Fibroblast of skin of abdomen (primary cell): ENCODE measurements around the gene ADAMTS2.
"Not testable (repeated sequence)": the region's sequence is repeated elsewhere in the genome, so short reads cannot be mapped to it uniquely, and the experiment has no call there.

ENCODE experiments used
- DNase-seq: peaks from one replicate; pipeline ENCODE4 v3.0.0-alpha.2; 2013

ADAMTS2 gene

DNA sequence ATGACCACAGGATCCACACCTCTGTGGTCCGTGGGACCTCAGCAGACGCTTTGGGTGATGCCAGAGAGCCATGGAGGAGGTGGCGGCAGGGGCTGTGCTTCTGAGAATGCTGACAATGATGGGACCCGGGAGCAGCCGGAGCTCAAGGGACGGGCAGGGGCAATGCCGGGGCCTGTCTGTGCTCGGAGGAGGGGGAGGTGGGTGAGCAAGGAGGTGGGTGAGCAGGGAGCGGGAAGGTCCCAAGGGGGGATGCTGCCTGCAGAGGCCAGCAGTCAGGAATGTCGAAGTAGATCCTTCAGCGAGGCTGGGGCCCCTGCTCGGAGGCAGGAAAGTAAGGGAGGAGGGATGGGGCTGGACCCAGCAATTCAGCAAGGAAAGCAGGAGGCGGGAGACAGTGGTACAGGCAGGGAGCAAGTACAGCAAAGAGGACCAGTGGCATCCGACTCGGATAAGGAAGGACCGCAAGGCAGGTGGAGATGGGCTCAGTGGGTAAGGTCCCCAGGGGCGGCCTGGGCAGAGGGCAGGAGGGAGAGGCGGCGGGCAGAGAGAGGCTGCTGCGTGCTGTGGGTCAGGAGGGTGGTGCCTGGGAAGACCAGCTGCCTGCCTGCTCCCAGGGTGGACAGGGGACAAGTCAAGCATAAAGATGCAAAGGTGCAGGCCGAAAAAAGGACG is 49.0 kb downstream of the ADAMTS2 start:
- no peak for DNase-seq

DNA sequence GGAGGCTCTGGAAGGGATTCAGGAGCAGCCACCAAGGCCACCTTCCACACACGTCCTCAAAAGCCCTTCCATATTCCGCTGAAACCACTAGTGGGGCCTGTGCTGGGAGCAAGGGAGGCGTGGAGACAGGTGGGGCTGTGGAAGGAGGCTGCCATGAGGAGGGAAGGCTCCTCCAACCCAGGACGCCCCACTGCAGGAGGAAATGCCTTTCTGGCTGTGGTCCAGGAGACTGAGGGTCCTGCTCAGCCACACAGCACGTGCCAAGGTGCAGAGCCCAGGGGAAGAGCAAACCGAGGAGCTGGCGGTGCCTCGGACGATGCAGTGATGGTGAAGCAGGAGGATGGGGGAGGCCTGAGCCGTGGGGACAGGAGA is 49.5 kb downstream of the ADAMTS2 start:
- no peak for DNase-seq

DNA sequence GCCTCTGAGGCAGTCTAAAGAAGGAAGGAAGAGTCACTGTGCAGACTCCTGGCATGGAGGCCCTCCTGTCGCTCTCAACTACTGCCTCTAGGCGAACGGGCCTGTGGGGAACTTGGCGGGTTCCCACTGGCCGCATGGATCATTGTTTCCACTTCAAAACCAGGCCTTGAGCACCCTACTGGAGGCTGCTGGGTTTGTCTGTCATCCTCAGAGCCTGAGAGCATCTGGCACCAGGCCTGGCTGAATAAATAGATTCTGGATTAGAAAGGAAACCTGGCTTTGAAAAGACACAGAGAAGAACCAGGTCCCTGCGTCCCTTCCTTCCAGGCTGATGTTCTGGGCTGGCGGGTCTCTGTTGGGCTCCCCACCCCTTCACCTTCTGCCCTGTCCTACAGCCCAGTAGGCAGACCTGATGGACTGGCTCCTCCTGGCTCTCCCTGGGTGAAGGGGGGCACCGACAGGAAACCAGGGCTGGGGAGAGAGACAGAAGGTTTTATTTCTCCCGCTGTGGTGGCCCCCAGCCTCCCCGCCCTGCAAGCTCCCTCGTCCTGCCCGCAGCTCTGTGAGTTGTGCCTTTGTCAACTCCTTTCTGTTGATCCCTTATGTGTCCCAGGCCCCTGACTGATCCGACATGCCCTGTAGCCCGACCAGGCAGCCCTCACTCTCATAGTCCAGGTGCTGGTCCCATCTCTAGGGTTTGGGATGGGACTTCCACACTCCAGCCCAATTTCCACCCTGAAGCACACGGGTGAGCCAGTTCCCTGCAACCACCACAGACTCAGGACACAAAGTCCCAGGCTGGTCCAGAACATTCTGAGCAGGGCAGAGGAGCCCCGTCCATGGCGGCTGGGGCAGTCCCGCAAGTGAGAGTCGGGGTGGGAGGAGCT is 50.1 kb downstream of the ADAMTS2 start:
- no peak for DNase-seq

DNA sequence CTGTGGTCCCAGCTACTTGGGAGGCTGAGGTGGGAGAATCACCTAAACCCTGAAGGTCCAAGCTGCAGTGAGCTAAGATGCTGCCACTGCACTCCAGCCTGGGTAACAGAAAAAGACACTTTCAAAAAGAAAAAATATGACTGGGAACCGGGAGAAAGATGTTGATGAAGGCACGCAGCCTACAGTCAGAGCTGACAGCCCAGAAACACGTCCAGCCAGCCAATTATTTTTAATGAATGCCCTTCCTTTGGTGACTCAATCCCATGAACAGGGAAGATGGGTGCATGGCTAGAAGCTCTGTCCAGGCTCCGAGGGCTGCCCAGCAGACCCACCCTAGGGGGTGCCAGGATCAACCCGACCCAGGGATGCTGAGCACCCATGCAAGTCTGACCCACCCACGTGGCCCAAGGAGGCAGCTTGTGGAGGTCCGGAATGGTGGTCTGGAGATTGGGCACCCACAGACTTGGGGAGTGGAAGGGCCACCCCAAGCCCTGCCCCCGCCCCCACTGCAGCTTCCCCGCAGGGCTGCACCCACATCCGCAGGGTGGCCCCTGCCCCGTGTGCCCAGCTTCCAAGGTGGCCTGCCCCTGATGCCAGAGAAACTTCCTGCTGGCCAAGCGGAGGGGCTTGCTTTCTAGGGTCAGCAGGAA is 51.0 kb downstream of the ADAMTS2 start:
- no peak for DNase-seq

DNA sequence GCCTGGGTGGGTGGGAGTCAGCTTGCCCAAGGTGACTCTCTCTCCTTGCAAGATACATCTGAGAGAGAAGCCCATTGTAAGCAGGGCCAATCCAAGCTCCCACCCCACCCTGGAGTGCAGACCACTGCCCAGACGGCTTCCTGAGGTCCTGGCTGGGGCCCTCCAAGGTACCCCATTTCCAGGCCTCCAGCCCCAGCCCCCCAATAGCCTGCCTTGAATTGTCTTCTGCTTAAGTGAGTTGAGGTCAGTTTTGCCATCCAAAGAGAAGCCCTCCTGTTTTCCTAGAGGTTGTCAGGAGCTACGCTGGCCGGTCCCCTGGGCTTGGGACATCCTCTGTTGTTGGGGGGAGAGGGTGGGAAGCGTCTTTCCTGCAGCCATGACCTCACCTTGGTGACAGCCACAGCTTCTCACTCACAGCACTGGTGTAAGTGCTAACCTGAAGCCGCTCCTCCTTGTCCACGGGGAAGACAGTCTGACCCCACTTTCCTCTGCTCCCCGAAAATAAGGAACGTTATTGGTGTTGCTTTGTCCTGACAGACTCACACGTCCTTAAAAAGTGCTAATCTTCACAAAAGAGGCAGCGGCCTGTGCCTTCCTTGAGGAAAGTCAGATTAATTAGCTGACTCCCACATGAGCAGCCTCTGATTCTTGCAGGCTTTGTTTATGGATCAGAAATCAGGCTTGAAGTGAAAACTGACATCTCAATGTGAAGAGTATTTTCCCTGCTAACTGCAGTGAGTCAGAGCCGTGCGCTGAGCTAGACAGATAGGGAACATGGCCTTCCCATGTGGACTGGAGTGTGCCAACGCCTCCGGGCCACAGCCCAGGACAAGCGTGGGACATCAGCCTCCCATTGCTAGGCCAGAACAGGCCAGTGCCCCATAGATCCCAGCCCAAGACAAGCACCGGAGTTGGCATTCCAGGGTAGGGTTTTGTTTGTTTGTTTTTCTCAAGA is 52.3 kb downstream of the ADAMTS2 start:
- DNase-seq = no peak

DNA sequence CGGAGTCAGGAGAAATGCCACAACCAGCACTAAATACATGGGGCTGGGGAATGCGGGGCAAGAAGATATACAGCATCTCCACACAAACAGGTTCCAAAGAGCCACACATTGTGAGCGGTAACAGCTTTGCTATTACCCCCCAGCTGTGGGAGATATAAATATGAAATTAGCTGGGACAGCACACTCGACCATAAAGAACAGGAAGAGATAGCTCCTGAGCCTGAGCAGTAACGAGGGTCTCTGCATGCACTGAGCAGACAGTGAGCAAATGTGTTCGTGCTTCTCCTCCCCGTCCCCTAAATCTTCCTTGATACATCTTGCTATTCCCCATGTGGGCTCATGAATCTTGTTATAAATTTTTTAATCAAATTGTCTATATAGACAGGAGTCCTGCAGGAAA is 53.1 kb downstream of the ADAMTS2 start:
- DNase-seq = no peak

DNA sequence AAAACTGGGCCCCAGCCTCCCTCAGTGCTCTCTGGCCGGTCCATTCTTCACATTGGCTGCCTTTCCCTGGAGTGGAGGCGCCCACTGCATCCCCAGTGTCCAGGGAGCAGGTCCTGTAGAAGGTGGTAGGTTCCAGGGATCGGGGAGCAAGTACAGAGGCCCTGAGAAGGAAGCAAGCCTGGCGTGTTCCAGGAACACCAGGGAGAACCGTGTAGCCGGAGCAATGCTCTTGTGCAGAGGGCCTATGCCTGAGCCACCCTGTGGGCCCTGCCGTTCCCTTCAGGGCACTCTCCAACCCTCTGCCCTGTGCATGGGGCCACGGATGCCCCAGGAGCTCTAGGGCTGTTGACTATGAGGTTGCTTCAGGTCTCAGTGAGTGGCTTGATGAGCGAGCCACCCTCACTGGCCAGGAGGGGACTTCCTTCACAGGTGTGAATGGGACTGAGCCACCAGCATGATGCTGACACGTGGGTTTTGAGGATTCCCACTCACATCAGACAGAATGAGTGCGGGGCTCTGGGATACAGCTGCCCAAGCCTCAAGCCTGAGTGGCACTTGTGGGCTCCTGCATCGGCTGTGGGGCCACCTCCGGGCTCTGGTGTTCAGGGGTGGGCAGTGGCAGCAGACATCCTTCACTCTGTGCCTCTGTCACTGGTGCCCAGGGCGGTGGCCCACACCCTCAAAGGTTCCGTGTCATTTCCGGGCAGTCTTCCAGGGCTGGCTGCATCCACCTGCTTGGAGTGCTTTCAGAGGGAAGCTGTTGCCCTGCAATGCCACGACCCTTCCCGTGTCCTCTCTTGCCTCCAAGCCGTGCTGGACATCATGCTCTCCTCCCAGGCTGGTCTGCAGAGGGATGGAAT is 54.4 kb downstream of the ADAMTS2 start:
- DNase-seq = no peak

DNA sequence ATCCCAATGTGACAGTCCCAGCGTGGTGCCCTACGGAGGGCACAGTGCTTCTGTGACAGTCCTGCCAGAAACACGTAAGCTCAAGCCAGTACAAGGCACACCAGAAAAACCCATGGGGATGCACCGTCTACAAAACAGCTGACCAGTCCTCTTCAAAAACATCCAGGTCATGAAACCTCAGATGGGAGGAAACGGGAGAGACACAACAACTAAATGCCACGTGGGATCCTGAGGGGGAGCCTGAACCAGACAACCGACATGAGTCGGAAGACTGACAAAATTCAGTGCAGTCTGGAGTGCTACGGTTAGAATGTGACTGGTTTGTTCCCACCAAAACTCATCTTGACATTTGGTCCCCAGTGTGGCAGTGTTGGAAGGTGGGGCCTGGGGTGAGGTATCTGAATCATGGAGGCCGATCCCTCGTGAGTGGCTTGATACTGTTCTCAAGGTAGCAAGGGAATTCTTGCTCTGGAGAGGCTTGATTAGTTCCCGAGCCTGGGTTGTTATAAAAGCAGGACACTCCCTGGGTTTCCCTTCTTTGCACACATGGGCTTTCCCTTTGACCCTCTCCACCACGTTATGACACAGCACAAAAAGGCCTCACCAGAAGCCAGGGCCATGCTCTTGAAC is 55.4 kb downstream of the ADAMTS2 start:
- no peak for DNase-seq

DNA sequence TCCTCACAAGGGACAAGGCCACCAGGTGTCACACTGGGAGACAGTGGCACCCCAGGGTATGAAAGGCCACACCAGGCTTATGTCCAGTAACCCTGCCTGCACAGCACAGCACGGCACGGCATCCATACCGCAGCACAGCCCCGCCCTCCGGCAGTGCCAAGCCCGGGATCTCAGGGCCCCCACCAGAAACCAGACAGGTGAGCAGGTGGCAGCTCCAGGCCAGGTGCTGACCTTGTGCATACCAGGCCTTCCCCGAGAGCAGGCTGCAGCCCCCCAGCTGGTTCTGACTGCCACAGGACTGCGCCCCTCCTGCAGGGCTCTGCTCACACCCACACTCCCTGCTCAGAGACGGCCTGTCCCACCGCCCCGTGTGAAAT is 56.5 kb downstream of the ADAMTS2 start:
- DNase-seq = no peak

DNA sequence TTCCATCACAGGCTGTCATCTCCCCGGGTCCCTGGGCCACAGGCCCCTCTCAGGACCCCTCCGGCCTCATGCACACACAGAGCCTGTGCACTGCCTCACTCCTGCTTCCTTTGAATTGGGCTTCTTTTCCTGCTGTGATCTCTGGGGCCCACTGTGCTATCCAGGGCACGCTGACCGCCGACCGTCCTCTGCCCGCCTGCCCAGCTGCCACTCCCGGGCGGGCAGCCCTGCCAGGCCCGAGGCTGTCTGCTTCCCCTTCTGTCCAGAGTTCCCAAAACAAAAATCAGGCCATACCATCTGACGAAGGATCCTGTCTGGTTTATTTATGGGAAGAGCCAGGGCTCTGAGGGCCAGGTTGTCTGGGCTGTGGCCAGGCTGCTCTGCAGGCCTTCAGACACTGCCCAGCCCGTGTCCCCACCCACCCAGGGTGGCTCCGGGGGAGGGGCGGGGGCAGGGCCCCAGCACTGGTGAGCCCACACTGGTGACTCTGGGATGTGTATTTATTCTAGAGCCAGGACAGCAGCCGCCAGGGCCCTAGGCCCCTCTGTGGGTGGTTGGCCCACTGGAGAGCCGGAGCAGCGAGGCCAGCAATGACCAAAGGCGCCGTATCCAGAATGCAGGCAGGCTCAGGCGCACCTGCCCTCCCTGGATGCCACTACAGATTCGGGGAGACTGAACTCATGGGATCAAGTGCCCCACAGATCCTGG is 57.0 kb downstream of the ADAMTS2 start:
- no peak for DNase-seq

DNA sequence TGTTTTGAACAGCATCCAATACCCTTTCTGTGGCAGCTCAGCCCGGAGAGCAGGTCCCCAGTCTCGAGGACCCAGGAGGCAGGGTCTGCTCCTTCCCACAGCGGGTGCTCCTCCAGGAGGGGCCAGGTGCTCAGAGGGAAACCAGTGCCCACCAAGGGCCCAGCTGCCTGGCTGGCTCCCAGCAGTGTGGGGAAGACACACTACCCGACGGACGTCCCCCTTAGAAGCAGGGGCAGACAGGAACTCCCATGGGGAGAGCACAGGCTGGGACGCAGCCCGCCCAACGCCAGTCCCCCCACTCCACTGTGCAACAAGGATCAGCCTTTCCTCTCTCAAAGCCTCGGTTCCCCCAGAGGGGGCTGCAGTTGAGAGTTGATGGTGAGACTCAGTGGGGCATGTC is 57.6 kb downstream of the ADAMTS2 start:
- DNase-seq = no peak

DNA sequence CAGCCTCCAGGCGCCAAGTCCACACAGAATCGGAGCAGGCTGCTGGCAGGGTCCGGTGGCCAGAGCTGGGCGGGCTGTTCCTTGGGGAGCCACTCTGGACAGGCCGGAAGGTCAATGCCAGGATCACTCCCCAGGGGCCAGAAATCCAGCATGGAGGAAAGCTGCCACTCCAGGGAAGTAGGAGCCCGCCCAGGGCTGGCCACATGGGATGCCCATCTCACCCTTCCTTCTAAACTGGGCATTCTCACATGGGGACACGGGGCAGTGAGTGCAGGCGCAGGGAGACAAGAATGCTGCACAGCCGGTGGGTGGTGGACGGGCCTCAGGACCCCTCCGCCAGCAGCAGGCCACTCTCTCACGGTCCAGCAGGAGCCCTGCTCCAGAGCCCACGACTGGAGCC is 58.2 kb downstream of the ADAMTS2 start:
- DNase-seq = no peak

DNA sequence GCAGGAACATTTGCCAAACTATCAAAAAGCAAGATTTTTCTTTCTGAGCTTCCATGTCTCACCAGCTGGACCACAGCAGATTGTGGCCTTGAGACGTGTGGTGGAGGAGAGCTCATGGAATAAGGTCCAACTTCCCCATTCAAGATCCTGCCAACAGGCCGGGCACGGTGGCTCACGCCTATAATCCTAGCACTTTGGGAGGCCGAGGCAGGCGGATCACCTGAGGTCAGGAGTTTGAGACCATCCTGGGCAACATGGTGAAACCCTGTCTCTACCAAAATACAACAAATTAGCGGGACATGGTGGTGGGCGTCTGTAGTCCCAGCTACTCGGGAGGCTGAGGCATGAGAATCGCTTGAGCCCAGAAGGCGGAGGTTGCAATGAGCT is 59.5 kb downstream of the ADAMTS2 start:
- not testable (repeated sequence) for DNase-seq

DNA sequence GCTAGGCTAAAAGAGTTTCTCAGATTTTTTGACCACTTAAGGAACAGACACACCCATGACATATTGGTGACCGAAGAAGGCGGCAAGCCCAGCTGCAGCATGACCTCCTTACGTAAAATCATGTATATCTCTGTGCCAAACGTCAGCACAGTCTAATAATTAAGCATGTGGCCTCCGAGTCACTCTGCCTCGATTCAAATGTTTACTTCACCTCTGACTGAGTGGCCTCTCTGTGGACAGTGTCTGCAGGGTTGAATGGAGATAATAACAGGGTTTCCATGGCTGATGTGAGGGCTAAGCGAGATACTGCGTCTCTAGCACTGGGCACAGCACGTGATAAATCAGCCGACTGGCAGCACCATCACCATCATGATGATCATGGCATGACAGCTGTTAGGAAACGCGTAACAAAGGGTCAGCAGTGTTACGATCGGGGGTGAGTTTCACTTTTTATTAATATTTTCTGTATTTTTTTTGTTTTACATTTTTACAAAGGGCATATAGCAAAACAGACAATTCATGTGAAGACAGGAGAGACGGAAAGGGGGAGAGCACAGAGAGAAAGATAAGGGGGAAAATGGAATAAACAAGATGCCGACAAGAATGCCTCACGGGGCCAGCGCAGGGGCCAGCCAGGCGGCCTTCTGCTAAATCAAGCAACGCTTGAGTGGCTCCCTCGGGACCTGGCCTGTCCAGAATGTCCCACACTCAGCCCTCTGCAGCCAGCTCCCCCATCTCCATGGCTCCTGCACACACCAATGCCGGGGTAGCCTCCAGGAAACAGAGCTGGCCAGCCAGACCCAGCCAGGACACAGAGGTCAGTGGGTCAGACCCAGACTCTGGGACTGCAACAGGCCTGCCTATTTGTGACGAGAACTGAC is 60.3 kb downstream of the ADAMTS2 start:
- no peak for DNase-seq

DNA sequence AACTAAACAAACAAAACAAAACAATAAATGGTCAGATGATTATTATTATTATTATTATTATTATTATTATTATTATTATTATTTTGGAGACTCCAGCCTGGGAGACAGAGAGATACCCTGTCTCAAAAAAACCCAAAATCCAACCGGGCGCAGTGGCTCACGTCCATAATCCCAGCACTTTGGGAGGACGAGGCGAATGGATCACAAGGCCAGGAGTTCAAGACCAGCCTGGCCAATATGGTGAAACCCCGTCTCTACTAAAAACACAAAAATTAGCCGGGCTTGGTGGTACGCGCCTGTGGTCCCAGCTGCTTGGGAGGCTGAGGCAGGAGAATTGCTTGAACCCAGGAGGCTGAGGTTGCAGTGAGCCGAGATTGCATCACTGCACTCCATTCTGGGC is 61.4 kb downstream of the ADAMTS2 start:
- DNase-seq = not testable (repeated sequence)

DNA sequence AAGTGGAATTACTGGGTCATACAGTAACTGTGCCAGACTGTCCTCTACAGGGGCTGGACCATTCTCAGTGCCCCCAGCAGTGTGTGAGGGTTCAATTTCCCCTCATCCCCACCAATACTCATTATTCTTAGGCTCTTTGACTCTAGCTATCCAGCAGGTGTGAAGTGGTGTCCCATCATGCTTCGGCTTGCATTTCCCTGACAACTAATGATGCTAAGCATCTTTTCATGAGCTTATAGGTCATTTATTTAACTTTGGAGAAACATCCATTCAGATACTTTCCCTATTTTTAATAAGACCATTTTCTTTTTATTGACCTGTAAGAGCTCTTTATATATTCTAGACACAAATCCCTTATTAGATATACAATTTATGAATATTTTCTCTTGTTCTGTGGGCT is 63.6 kb downstream of the ADAMTS2 start:
- no peak for DNase-seq

DNA sequence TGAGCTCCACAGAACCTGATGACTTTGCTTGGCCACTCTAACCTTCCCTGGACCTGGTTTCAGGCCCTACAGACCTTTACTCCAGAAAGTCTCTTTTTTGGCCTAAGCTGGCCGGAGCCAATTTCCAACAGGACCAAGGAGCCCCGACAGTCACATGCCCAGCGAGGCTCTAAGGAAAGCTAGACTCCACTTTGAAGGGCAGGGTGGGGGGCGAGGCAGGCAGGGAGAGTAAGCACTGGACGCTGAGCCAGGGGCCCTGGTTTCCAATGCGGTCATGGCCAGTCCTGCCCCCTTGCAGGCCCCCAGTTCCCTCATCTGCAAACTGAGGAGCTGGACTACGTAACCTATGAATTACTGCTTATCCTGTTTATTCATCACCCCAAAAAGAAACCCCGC is 65.2 kb downstream of the ADAMTS2 start:
- DNase-seq = no peak

DNA sequence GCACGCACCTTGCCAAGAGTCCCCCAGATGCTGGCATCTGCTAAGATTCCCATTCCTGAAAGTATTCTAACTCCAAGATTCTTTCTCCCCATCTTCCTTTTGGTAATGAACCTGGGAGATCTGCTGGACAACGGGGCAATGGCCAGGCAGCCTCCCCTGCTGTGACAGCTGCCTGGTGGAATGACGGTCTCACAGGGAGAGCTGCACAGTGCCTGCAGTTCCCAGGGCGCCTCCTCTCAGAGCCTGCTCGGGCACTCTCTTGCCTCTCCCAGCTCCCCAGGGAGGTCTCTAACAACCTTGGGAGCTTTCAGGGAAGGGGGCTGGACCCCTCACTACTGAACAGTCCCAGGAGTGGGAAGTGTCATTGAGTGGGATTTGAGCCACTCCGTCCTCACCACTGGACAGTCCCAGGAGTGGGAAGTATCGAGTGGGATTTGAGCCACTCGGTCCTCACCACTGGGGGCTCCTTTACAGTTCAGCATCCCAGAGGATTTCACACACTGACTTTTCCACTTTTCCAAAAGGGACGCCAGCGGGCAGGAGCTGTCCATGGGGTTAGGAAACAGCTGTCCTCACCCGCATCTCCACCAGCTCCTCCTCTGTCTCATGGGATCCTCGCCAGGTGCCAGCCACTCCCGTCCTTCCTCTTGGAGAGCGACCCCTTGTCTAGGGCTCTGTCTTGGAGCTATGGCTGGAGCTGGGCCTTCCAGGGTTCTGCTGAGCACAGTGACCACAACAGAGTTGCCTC is 65.7 kb downstream of the ADAMTS2 start:
- no peak for DNase-seq

DNA sequence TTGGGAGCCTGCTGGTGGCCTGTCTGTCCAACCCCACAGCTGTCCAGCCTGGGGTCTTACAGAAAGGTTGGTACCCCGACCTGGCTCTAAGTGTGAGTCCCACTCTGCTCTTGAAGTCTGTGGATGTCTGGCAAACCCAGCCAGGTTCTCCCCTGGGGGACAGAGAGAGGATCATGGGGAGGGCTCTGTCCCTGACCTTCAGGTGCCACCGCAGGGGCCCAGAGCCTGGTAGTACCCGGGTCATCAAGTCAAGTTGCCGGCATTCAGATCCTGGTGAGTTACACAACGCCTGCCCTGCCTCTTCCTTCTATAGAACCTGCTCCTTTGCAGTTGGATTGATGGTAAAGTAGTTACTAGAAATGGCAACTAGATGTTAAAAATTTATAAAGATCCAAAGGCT is 66.7 kb downstream of the ADAMTS2 start:
- no peak for DNase-seq
